HepG2 (cell line): ENCODE data around the gene FKBP1A. TPM values are rescaled to one million over a fixed set of nuclear protein-coding genes. Genes with fewer than 3 reads are reported as not detected.

Source experiments
- ATAC-seq: fragments of 200-7000 bp; cut with Tn5 transposase; 3 replicates; pipeline ENCODE4 v1.9.1; 2020; ENCODE audit warnings: mild to moderate bottlenecking, moderate library complexity
- BruUV-seq: library from RNA; stranded (reverse); fragments of 400-500 nt; replicated peaks from 2 replicates; lab custom pipeline; 2021; lab: Mats Ljungman, UMichigan
- CTCF ChIA-PET: fragments of 300-600 bp; formaldehyde crosslinking; extraction: SDS; loops from one replicate; lab custom pipeline; 2021; ENCODE audit warnings: low total read pairs, inconsistent platforms, low intra/inter-chr PET ratio; lab: Yijun Ruan, JAX
- POLR2A ChIA-PET: fragments of 350-600 bp; sonication (Branson Sonifier 250); formaldehyde crosslinking; loops from one replicate; lab custom pipeline; 2020; ENCODE audit warnings: antibody characterized with exemption, inconsistent platforms; lab: Yijun Ruan, JAX
- DNase-seq: peaks from one replicate; pipeline ENCODE4 v3.0.0-alpha.2; 2015; ENCODE audit warnings: low spot score
- FAIRE-seq: peaks from 3 replicates; lab custom pipeline; 2011; peaks lifted over from hg19 to GRCh38; lab: Jason Lieb, UNC
- H2AFZ ChIP-seq: one replicate; pipeline ENCODE4 v1.6.1; 2011; ENCODE audit warnings: low read length, inconsistent platforms
- H3K27ac ChIP-seq: fragments of 300-600 bp; 3 replicates; pipeline ENCODE4 v1.8.0; 2011; ENCODE audit warnings: mixed run types, mild to moderate bottlenecking, mixed read lengths, low read length, inconsistent platforms; ENCODE audit not compliant: insufficient read depth; ENCODE audit errors: extremely low read length
- H3K27me3 ChIP-seq, 2 experiments: fragments of 200-600 bp in 1 of 2; 2 replicates in 1 of 2; 3 replicates in 1 of 2; pipeline versions ENCODE4 v1.6.0 to v1.8.0; 2011; ENCODE audit warnings: low read length in 2 of 2, mild to moderate bottlenecking in 2 of 2, moderate library complexity in 2 of 2, inconsistent platforms in 1 of 2; ENCODE audit not compliant: insufficient read depth in 2 of 2, control insufficient read depth in 1 of 2
- H3K36me3 ChIP-seq, 2 experiments: fragments of 200-600 bp in 1 of 2; replicated peaks in 1 of 2; 2 replicates in 1 of 2; 3 replicates in 1 of 2; pipeline versions ENCODE4 v1.5.1 to v1.8.0; 2011; ENCODE audit warnings: low read length in 2 of 2, inconsistent platforms in 1 of 2; ENCODE audit not compliant: insufficient read depth in 2 of 2, control insufficient read depth in 1 of 2
- H3K4me1 ChIP-seq: 2 replicates; pipeline ENCODE4 v1.5.1; 2012; ENCODE audit warnings: low read length, inconsistent platforms; ENCODE audit not compliant: insufficient read depth
- H3K4me2 ChIP-seq: 2 replicates; pipeline ENCODE4 v1.6.0; 2011; ENCODE audit warnings: low read depth, low read length, inconsistent platforms
- H3K4me3 ChIP-seq, 3 experiments: fragments of 200-600 bp in 1 of 3; sonication (generic), shearing (Covaris generic) in 1 of 3; replicated peaks in 1 of 3; 2 replicates each; pipeline ENCODE4 v1.5.1; 2011 to 2016; ENCODE audit warnings: low read length in 3 of 3, inconsistent platforms in 2 of 3, low read depth in 2 of 3, mild to moderate bottlenecking in 2 of 3, control low read depth in 1 of 3, mixed read lengths in 1 of 3; ENCODE audit not compliant: insufficient read depth in 1 of 3
- H3K79me2 ChIP-seq: one replicate; pipeline ENCODE4 v1.6.1; 2011; ENCODE audit warnings: low read length, inconsistent platforms; ENCODE audit not compliant: insufficient read depth
- H3K9ac ChIP-seq: 2 replicates; pipeline ENCODE4 v1.6.0; 2011; ENCODE audit warnings: mild to moderate bottlenecking, low read depth, low read length, inconsistent platforms; ENCODE audit not compliant: insufficient read depth
- H3K9me3 ChIP-seq: 2 replicates; pipeline ENCODE4 v1.5.1; 2012; ENCODE audit warnings: mild to moderate bottlenecking, low read length
- H4K20me1 ChIP-seq: 2 replicates; pipeline ENCODE4 v1.6.0; 2011; ENCODE audit warnings: inconsistent platforms, mild to moderate bottlenecking, low read length, moderate library complexity; ENCODE audit not compliant: insufficient read depth
- HCFC1 ChIP-seq: fragments of 150-350 bp; IDR thresholded peaks from 2 replicates; pipeline ENCODE4 v1.6.1; 2014; ENCODE audit warnings: low read depth, low read length
- HDAC1 ChIP-seq: sonication (generic); formaldehyde crosslinking; IDR thresholded peaks from 2 replicates; pipeline ENCODE4 v1.5.1; 2020; ENCODE audit warnings: mild to moderate bottlenecking, missing genetic modification reagents
- IRF9 ChIP-seq: sonication (generic); formaldehyde crosslinking; IDR thresholded peaks from 2 replicates; pipeline ENCODE4 v1.8.0; 2022; ENCODE audit warnings: missing genetic modification reagents, mild to moderate bottlenecking, borderline replicate concordance
- LCORL ChIP-seq, 2 experiments: fragments of 450-650 bp in 1 of 2; sonication (generic) in 1 of 2; formaldehyde crosslinking in 1 of 2; IDR thresholded peaks; 2 replicates each; pipeline versions ENCODE4 v1.5.0 to v1.6.1; 2017 to 2020; ENCODE audit warnings: antibody characterized with exemption in 1 of 2, missing genetic modification reagents in 1 of 2
- MLLT10 ChIP-seq: sonication (generic); formaldehyde crosslinking; IDR thresholded peaks from 2 replicates; pipeline ENCODE4 v1.4.0; 2020; ENCODE audit warnings: missing genetic modification reagents
- NR0B2 ChIP-seq: sonication (generic); formaldehyde crosslinking; IDR thresholded peaks from 2 replicates; pipeline ENCODE4 v1.4.0; 2020; ENCODE audit warnings: mild to moderate bottlenecking, missing genetic modification reagents
- PRPF4 ChIP-seq: fragments of 200-400 bp; formaldehyde crosslinking; IDR thresholded peaks from 2 replicates; pipeline ENCODE4 v1.6.1; 2016; ENCODE audit warnings: low read length, low read depth; ENCODE audit not compliant: poor library complexity, severe bottlenecking
- RFXAP ChIP-seq: sonication (generic); formaldehyde crosslinking; IDR thresholded peaks from 2 replicates; pipeline ENCODE4 v1.4.0; 2020; ENCODE audit warnings: missing genetic modification reagents, borderline replicate concordance
- TRAFD1 ChIP-seq: sonication (generic); formaldehyde crosslinking; IDR thresholded peaks from 2 replicates; pipeline ENCODE4 v1.5.1; 2020; ENCODE audit warnings: missing genetic modification reagents, mild to moderate bottlenecking, borderline replicate concordance
- UBTF ChIP-seq: sonication (generic); formaldehyde crosslinking; IDR thresholded peaks from 2 replicates; pipeline ENCODE4 v1.4.0; 2020; ENCODE audit warnings: mild to moderate bottlenecking, missing genetic modification reagents
- USF2 ChIP-seq, 2 experiments: sonication (generic) in 1 of 2; formaldehyde crosslinking in 1 of 2; IDR thresholded peaks; 2 replicates each; pipeline versions ENCODE4 v1.5.1 to v1.6.1; 2011 to 2020; ENCODE audit warnings: borderline replicate concordance in 1 of 2, low read depth in 1 of 2, low read length in 1 of 2, mild to moderate bottlenecking in 1 of 2, missing genetic modification reagents in 1 of 2, moderate library complexity in 1 of 2
- ZFP90 ChIP-seq: sonication (generic); formaldehyde crosslinking; IDR thresholded peaks from 2 replicates; pipeline ENCODE4 v1.8.0; 2022; ENCODE audit warnings: missing genetic modification reagents, mild to moderate bottlenecking, inconsistent platforms, borderline replicate concordance
- ZNF263 ChIP-seq: sonication (generic); formaldehyde crosslinking; IDR thresholded peaks from 2 replicates; pipeline ENCODE4 v1.4.0; 2020; ENCODE audit warnings: missing genetic modification reagents
- ZNF546 ChIP-seq: sonication (generic); formaldehyde crosslinking; conservative IDR thresholded peaks from 2 replicates; pipeline ENCODE4 v1.8.1; 2023; ENCODE audit warnings: mild to moderate bottlenecking, missing genetic modification reagents
- WGBS: methylation state at CpG from one replicate; pipeline ENCODE4 v1.1.6; 2017; ENCODE audit warnings: low lambda C conversion rate; 5-methylcytosine and 5-hydroxymethylcytosine counted together
- in situ Hi-C: cut with HindIII; loops from 2 replicates; pipeline ENCODE4 v1.10.0; 2017; ENCODE audit warnings: low pct_unique_long_range_greater_than_20kb; ENCODE audit not compliant: extremely low pct_ligation_motif_present
- intact Hi-C: fragments of 100-400 bp; cut with micrococcal nuclease; formaldehyde crosslinking; loops from one replicate; pipeline ENCODE4 v1.10.0; 2022; ENCODE audit not compliant: unreplicated experiment
- polyA plus RNA-seq, 8 experiments: library from polyadenylated mRNA; depleted of rRNA in 3 of 8; stranded (reverse) in 7 of 8; unstranded in 1 of 8; fragments of >200 nt; fragmentation: Illumina TruSeq in 4 of 8; extraction: Trizol in 4 of 8; gene quantifications; 2 replicates each; pipeline versions ENCODE4 v1.2.1 to v1.2.3, GENCODE V29; 2011 to 2016; ENCODE audit warnings: low read depth in 4 of 8, missing spikeins in 1 of 8, mixed read lengths in 1 of 8; ENCODE audit not compliant: insufficient read depth in 1 of 8
- total RNA-seq, 5 experiments: library from RNA; depleted of rRNA; stranded (reverse); fragments of >200 nt; fragmentation: Illumina TruSeq; extraction: Trizol; gene quantifications; 2 replicates each; pipeline ENCODE4 v1.2.3, GENCODE V29; 2016; ENCODE audit warnings: low read depth in 1 of 5

The FKBP1A gene
- total and polyA plus RNA-seq, 2 of the 13 experiments (the other 11 are each of a cell fraction or from before 2014, with no cell fraction given): 119 to 468 TPM

GRCh38 chr20:1327241-1327653, 65.6 kb downstream of the FKBP1A start:
- in situ Hi-C loops: no loop called here
- Histone ChIP-seq H3K9ac (peak overlapping the region; percentile 100; the same call in 1 of the 2 replicates), H2AFZ (no peak overlapping the region), H3K36me3 (peaks cover 1 to 2% of the 10 kb centered on the region in 2 experiments; a peak in 2 of 5 replicates), H3K4me1 (peaks cover 60% of the 10 kb centered on the region), H3K9me3 (no peaks in the 10 kb centered on the region), H3K27ac (peak overlapping the region; percentile 98), H3K27me3 (no peaks in the 10 kb centered on the region; a peak in 1 of 5 replicates), H4K20me1 (peaks cover 18% of the 10 kb centered on the region; the same call in 1 of the 2 replicates), H3K4me2 (peak overlapping the region; percentile 98), H3K79me2 (peaks cover 50% of the 10 kb centered on the region), H3K4me3 (peak overlapping the region in 2 of 3 experiments; percentile 3 to 43; a peak in 4 of 6 replicates)
- intact Hi-C loops: loop anchor here (5.0 kb wide), 1 partner anchor 35 kb away; no protein-coding TSS in a partner anchor
- DNase-seq (no peak), FAIRE-seq (peak; percentile 43), ATAC-seq (peak; percentile 21)
- CTCF ChIA-PET: no interaction called here
- 73% methylated on average over 8 of the region's 8 CpGs for WGBS
- no TSS peak for BruUV-seq
- POLR2A ChIA-PET: interaction anchor here (0.9 to 3.4 kb wide), 8 partner anchors 9 to 141 kb away, joined by 3 to 15 read pairs (median 5); partner anchors contain the start of gene FKBP1A
- TF ChIP-seq HCFC1: 0 out of 2 replicates have a peak, but pooled peaks have one; percentile 9
- peak; percentile 47; the same call in 1 of the 2 replicates for TF ChIP-seq ZNF263 (CRISPR knock-in tag)
- no peak for TF ChIP-seq LCORL (IDR thresholded peaks at IDR 0.05)
- peak; percentile 27; the same call in 1 of the 2 replicates for TF ChIP-seq LCORL (CRISPR knock-in tag; IDR thresholded peaks at IDR 0.05)
- TF ChIP-seq ZFP90 (CRISPR knock-in tag): peak; percentile 76
- no peak for TF ChIP-seq ZNF546 (CRISPR knock-in tag)
- peak; percentile 22; the same call in 1 of the 2 replicates for TF ChIP-seq TRAFD1 (CRISPR knock-in tag)
- TF ChIP-seq USF2 (IDR thresholded peaks at IDR 0.05; ENCODE audit: low read depth, low read length): 0 out of 2 replicates have a peak, but pooled peaks have one; percentile 11
- TF ChIP-seq USF2 (CRISPR knock-in tag; IDR thresholded peaks at IDR 0.05; ENCODE audit: borderline replicate concordance): no peak
- TF ChIP-seq PRPF4: peak; percentile 14
- peak; percentile 44; the same call in 1 of the 2 replicates for TF ChIP-seq NR0B2
- 0 out of 2 replicates have a peak, but pooled peaks have one; percentile 14 for TF ChIP-seq HDAC1 (CRISPR knock-in tag)
- no peak for TF ChIP-seq MLLT10 (CRISPR knock-in tag)
- 0 out of 2 replicates have a peak, but pooled peaks have one; percentile 53 for TF ChIP-seq RFXAP (CRISPR knock-in tag)
- 0 out of 2 replicates have a peak, but pooled peaks have one; percentile 30 for TF ChIP-seq IRF9 (CRISPR knock-in tag)
- TF ChIP-seq UBTF (CRISPR knock-in tag): 0 out of 2 replicates have a peak, but pooled peaks have one; percentile 6
